HG02763 (cell line): ENCODE measurements around the gene RNF8.
"Not testable (repeated sequence)": the region's sequence is repeated elsewhere in the genome, so short reads cannot be mapped to it uniquely, and the experiment has no call there.

ENCODE experiments used
- ATAC-seq: cut with Tn5 transposase; IDR thresholded peaks from one replicate; pipeline ENCODE4 v1.9.1; 2021; ENCODE audit warnings: mild to moderate bottlenecking, moderate library complexity; ENCODE audit not compliant: unreplicated experiment

Gene RNF8

DNA sequence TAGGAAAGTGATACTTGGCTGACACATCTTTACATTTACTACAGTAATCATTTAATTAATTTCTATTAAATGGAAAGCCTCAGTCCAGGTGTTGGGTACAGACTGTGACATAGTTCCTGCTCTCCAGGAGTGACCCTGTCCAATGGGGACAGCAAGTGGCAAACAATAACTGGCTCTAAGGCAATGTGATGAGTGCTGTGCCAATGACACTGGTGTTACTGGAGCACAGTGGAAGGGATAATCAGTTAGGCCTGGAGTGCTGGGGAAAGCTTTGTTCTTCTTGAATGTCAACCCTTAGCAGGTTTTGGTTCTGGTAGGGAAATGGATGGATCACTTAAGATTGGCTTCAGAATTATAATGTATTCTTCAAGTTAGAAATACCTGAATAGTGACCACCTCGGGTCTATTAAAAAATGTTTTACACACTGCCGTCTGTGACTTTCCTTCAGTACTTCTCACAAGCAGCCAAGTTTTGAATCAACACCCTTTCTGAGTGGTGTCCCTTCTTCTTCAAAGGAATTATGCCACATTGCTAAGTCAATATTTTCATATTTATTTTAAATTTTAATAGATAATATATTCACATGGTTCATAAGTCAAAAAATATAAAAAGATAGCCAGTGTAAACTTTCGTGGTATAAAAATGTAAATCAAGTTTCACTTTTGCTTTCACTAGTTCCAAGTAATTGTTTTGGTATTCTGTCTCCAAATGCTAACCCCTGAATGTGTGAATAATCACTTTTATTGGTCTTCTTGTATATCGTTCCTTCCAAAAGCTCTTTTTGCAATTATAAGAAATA, 88.8 kb downstream of the RNF8 start:
- no peak for ATAC-seq

DNA sequence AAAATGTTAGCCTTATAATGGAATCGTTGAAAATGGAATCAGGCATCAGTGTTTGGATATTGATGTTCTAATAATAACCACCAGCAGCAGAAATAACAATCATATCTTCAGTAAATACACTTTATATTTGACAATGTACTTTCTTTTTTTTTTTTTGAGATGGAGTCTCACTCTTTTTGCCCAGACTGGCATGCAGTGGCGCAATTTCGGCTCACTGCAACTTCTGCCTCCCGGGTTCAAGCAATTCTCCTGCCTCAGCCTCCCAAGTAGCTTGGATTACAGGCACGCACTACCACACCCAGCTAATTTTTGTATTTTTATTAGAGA, 89.4 kb downstream of the RNF8 start:
- ATAC-seq: not testable (repeated sequence)
